22Rv1 (cell line): ENCODE results near the gene SLC22A7.

Experiments
- ZFX ChIP-seq: fragments of 450-650 bp; IDR thresholded peaks from 2 replicates; pipeline ENCODE4 v1.6.1; 2017; ENCODE audit warnings: antibody characterized with exemption, borderline replicate concordance
- TF ChIP-seq, protein P1 (sequence below): fragments of 450-650 bp; IDR thresholded peaks from 2 replicates; pipeline ENCODE4 v1.5.1; 2017; ENCODE audit warnings: mild to moderate bottlenecking

- TF ChIP-seq, protein P1, sequence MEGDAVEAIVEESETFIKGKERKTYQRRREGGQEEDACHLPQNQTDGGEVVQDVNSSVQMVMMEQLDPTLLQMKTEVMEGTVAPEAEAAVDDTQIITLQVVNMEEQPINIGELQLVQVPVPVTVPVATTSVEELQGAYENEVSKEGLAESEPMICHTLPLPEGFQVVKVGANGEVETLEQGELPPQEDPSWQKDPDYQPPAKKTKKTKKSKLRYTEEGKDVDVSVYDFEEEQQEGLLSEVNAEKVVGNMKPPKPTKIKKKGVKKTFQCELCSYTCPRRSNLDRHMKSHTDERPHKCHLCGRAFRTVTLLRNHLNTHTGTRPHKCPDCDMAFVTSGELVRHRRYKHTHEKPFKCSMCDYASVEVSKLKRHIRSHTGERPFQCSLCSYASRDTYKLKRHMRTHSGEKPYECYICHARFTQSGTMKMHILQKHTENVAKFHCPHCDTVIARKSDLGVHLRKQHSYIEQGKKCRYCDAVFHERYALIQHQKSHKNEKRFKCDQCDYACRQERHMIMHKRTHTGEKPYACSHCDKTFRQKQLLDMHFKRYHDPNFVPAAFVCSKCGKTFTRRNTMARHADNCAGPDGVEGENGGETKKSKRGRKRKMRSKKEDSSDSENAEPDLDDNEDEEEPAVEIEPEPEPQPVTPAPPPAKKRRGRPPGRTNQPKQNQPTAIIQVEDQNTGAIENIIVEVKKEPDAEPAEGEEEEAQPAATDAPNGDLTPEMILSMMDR, result no peak
- TF ChIP-seq ZFX, result no peak
These were observed 5.8 kb downstream of the SLC22A7 start for GRCh38 chr6:43303751-43304331.
